Measurements from ENCODE around the gene OTOGL. TPM values are rescaled to one million over a fixed set of nuclear protein-coding genes. Genes with fewer than 3 reads are reported as not detected.

Gene OTOGL
- total RNA-seq, 1 donor from 2014 or later = 0.27 TPM

DNA sequence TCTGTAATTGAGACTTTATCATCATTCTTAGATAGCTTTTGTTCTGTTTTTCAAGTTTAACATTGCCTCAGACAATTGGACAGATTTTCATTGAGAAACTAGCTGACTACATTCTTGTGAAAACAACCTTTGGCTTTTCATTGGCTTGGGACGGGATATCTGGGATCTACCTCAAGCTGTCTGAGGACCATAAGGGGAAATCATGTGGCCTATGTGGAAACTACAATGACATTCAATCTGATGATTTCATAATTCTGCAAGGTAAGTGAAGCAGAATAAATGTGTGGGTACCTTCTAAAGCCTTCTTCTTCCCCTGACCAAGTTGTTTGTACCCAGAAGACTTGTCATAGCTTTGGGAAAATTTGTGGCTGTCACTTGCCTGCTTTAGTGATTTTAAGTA, 133.5 kb downstream of the OTOGL start:
- Mint-ChIP-seq H3K27me3 (no peaks in the 10 kb centered on the region), H3K4me3 (no peak overlapping the region), H3K27ac (no peak overlapping the region), H3K36me3 (no peaks in the 10 kb centered on the region), H3K9me3 (no peaks in the 10 kb centered on the region), H3K4me1 (ENCODE audit: unreplicated experiment) (peaks cover 4% of the 10 kb centered on the region)
- DNase-seq (ENCODE audit: extremely low spot score, unreplicated experiment) = no peak
- TF ChIP-seq, protein P1, sequence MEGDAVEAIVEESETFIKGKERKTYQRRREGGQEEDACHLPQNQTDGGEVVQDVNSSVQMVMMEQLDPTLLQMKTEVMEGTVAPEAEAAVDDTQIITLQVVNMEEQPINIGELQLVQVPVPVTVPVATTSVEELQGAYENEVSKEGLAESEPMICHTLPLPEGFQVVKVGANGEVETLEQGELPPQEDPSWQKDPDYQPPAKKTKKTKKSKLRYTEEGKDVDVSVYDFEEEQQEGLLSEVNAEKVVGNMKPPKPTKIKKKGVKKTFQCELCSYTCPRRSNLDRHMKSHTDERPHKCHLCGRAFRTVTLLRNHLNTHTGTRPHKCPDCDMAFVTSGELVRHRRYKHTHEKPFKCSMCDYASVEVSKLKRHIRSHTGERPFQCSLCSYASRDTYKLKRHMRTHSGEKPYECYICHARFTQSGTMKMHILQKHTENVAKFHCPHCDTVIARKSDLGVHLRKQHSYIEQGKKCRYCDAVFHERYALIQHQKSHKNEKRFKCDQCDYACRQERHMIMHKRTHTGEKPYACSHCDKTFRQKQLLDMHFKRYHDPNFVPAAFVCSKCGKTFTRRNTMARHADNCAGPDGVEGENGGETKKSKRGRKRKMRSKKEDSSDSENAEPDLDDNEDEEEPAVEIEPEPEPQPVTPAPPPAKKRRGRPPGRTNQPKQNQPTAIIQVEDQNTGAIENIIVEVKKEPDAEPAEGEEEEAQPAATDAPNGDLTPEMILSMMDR (conservative IDR thresholded peaks at IDR 0.05) = no peak

DNA sequence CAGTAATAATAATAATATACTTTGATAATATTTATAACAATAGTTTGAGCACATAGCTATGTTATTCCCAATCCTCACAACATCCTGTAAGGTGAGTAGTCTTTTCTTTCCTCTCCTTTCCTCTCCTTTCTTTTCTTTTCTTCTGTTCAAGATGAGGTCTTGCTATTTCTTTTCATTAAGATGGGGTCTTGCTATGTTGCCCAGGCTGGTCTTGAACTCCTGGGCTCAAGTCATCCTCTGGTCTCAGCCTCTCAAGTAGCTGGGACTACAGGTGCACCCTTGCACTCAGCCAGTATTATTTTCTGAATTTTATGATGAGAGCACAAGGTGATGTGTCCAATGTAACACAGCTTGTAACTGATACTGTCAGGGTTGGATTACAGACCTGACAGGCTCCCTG, 134.6 kb downstream of the OTOGL start:
- TF ChIP-seq, protein P1 (conservative IDR thresholded peaks at IDR 0.05) = no peak
- Mint-ChIP-seq H3K4me3 (no peak overlapping the region), H3K27ac (no peak overlapping the region), H3K4me1 (ENCODE audit: unreplicated experiment) (peaks cover 4% of the 10 kb centered on the region), H3K36me3 (no peaks in the 10 kb centered on the region), H3K9me3 (no peaks in the 10 kb centered on the region), H3K27me3 (no peaks in the 10 kb centered on the region)
- no peak for DNase-seq (ENCODE audit: extremely low spot score, unreplicated experiment)

DNA sequence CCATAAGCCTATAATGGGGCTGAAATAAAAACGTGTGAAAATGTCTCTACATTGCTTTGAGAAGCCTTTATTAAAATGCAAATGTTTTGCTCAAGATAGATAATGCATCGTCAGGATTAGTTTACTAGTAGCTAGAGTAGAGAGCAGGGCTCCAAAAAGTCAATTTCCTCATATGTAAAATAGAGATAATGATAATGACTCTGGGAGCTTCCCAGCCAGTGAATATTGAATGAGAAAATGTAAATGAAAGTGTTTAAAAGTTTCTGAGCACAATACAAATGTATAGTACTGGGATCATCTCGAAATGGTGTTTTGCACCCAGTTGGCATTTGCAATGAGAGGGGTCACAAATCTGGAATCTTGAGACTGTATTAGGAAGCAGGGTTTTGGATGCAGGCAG, 135.3 kb downstream of the OTOGL start:
- no peak for DNase-seq (ENCODE audit: extremely low spot score, unreplicated experiment)
- no peaks in the 10 kb centered on the region for H3K36me3 Mint-ChIP-seq
- H3K27me3 Mint-ChIP-seq = no peaks in the 10 kb centered on the region

DNA sequence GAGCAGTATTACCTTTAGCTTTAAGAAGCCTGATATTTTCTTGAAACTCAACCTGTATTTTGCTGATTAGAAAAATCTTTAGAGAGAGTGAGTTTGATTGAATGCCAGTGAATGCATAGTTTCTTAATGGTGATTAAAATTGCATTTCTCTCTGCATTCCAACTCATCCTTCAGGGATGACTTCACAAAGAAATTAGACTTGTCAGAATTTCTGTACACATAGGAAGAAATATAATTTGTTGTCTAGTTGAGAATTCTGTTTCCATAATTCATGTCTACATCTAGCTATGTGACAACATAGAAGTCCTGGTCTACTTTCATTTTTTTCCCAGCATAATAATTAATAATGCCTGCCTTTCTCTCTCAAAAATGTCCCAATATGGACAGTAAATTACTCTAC, 136.6 kb downstream of the OTOGL start:
- no peaks in the 10 kb centered on the region for H3K9me3 Mint-ChIP-seq
- no peaks in the 10 kb centered on the region for H3K36me3 Mint-ChIP-seq
- DNase-seq (ENCODE audit: extremely low spot score, unreplicated experiment) = no peak
- H3K27me3 Mint-ChIP-seq = no peaks in the 10 kb centered on the region
- H3K4me3 Mint-ChIP-seq = no peak overlapping the region
- TF ChIP-seq, protein P1 (conservative IDR thresholded peaks at IDR 0.05) = no peak
- no peaks in the 10 kb centered on the region for H3K4me1 Mint-ChIP-seq (ENCODE audit: unreplicated experiment)
- no peak overlapping the region for H3K27ac Mint-ChIP-seq

More for the DNA sequence above, 135.3 kb downstream of the OTOGL start:
- no peak overlapping the region for H3K4me3 Mint-ChIP-seq
- no peak overlapping the region for H3K27ac Mint-ChIP-seq
- TF ChIP-seq, protein P1 (conservative IDR thresholded peaks at IDR 0.05) = no peak
- peaks cover 4% of the 10 kb centered on the region for H3K4me1 Mint-ChIP-seq (ENCODE audit: unreplicated experiment)
- H3K9me3 Mint-ChIP-seq = no peaks in the 10 kb centered on the region

DNA sequence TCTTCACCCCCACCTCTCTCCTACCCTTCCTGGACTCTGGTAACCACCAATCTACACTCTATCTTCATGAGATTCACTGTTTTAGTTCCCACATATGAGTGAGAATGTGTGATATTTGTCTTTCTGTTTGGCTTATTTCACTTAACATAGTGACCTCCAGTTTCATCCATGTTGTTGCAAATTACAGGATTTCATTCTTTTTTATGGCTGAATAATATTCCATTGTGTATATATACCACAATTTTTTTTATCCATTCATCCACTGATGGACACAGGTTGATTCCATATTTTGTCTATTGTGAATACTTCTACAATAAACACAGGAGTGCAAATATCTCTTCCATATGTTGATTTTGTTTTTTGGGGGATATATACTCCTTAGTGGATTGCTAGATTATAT, 140.5 kb downstream of the OTOGL start:
- no peaks in the 10 kb centered on the region for H3K36me3 Mint-ChIP-seq
- TF ChIP-seq, protein P1 (conservative IDR thresholded peaks at IDR 0.05) = no peak
- no peaks in the 10 kb centered on the region for H3K27me3 Mint-ChIP-seq
- DNase-seq (ENCODE audit: extremely low spot score, unreplicated experiment) = no peak
- H3K27ac Mint-ChIP-seq = no peak overlapping the region
- peaks cover 15% of the 10 kb centered on the region for H3K4me1 Mint-ChIP-seq (ENCODE audit: unreplicated experiment)
- no peaks in the 10 kb centered on the region for H3K9me3 Mint-ChIP-seq
- H3K4me3 Mint-ChIP-seq = no peak overlapping the region

Data from type B pancreatic cell (in vitro differentiated cells).